MCF 10A (cell line): ENCODE data around the gene TSNAX. TPM values are rescaled to one million over a fixed set of nuclear protein-coding genes. Genes with fewer than 3 reads are reported as not detected.
"Not testable (repeated sequence)": the region's sequence is repeated elsewhere in the genome, so short reads cannot be mapped to it uniquely, and the experiment has no call there.

Experiments
- BruUV-seq: library from RNA; stranded (reverse); fragments of 400-500 nt; replicated peaks from 2 replicates; lab custom pipeline; 2021; lab: Mats Ljungman, UMichigan
- CTCF ChIA-PET: fragments of 300-600 bp; sonication (Branson Sonifier 250); formaldehyde crosslinking; extraction: SDS; loops from one replicate; lab custom pipeline; 2021; ENCODE audit warnings: antibody characterized with exemption, inconsistent platforms; lab: Yijun Ruan, JAX
- POLR2A ChIA-PET: fragments of 300-600, 350-650 bp; sonication (Branson Sonifier 250); formaldehyde crosslinking; extraction: SDS; loops from one replicate; lab custom pipeline; 2020; ENCODE audit warnings: antibody characterized with exemption, inconsistent platforms; lab: Yijun Ruan, JAX
- DNase-seq: peaks from one replicate; pipeline ENCODE4 v3.0.0-alpha.2; 2018; ENCODE audit not compliant: unreplicated experiment
- H3K27ac Mint-ChIP-seq: one replicate; pipeline ENCODE4 v1.8.0; 2022; ENCODE audit warnings: mild to moderate bottlenecking, low read depth, mixed read lengths; ENCODE audit not compliant: unreplicated experiment
- H3K27me3 Mint-ChIP-seq: one replicate; pipeline ENCODE4 v1.8.0; 2022; ENCODE audit warnings: mixed read lengths; ENCODE audit not compliant: insufficient read depth, unreplicated experiment
- H3K36me3 Mint-ChIP-seq: one replicate; pipeline ENCODE4 v1.8.0; 2022; ENCODE audit warnings: mild to moderate bottlenecking, moderate library complexity, mixed read lengths; ENCODE audit not compliant: insufficient read depth, unreplicated experiment
- H3K4me1 Mint-ChIP-seq: one replicate; pipeline ENCODE4 v1.8.0; 2022; ENCODE audit warnings: mixed read lengths; ENCODE audit not compliant: insufficient read depth, unreplicated experiment
- H3K4me3 Mint-ChIP-seq: one replicate; pipeline ENCODE4 v1.8.0; 2022; ENCODE audit warnings: mild to moderate bottlenecking, moderate library complexity, mixed read lengths; ENCODE audit not compliant: unreplicated experiment
- H3K9me3 Mint-ChIP-seq: one replicate; pipeline ENCODE4 v1.8.0; 2022; ENCODE audit warnings: mixed read lengths; ENCODE audit not compliant: unreplicated experiment
- CTCF ChIP-seq: fragments of 200-600 bp; IDR thresholded peaks from one replicate; pipeline ENCODE4 v1.8.0; 2022; ENCODE audit warnings: antibody characterized with exemption, mild to moderate bottlenecking; ENCODE audit not compliant: unreplicated experiment
- intact Hi-C: fragments of 100-400 bp; cut with micrococcal nuclease; formaldehyde crosslinking; loops from 2 replicates; pipeline ENCODE4 v1.14.1; 2022
- total RNA-seq: library from RNA; stranded (reverse); gene quantifications from 2 replicates; pipeline ENCODE4 v1.2.3, GENCODE V29; 2022

Gene TSNAX
- total RNA-seq, 1 experiment from 2014 or later = 79.0 TPM

DNA sequence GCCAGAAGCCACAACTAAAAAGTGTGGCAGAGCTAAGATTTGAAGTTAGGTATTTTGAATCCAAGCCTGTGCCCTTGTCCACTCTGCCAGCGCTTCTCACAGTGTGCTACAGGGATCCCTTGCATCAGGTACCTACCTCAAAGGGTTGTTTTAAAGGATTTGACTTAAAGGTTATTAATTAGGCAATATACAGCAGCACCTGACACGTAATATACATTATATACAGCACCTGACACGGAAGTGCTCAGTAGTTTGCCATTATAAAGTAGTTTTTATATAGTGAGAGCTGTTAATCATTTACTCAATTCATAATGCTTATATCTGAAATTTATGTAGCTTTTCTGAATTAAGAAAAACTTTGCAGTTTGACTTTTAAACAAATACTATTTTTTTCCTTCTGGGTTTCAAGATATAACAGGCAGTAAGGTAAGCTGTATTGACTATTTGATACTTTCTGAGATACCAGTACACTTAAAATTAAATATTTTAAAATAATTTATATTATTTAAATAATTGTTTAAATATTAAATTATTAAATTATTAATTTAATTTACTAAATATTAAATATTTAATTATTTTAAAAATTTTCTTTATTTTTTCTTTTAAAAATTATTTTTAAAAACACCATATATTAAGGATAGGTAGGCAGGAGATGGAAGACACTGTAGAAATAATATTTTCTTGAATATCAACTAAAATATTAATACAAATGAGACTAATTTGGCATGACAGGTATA, 33.3 kb downstream of the TSNAX start:
- intact Hi-C loops = no loop called here
- H3K4me3 Mint-ChIP-seq = no peak overlapping the region
- H3K27ac Mint-ChIP-seq = no peak overlapping the region
- peaks cover 49% of the 10 kb centered on the region for H3K36me3 Mint-ChIP-seq
- BruUV-seq = no TSS peak
- H3K27me3 Mint-ChIP-seq = no peaks in the 10 kb centered on the region
- peaks cover 6% of the 10 kb centered on the region for H3K4me1 Mint-ChIP-seq
- ChIA-PET CTCF (interaction anchor here (0.6 to 1.5 kb wide), 2 partner anchors 42 to 322 kb away, joined by 3 to 5 read pairs; no protein-coding TSS in a partner anchor), POLR2A (interaction anchor here (0.6 to 2.1 kb wide), 6 partner anchors 14 to 224 kb away, joined by 3 to 10 read pairs (median 3); partner anchors contain the start of genes EXOC8 and SPRTN)
- no peaks in the 10 kb centered on the region for H3K9me3 Mint-ChIP-seq
- no peak for TF ChIP-seq CTCF
- DNase-seq = no peak

DNA sequence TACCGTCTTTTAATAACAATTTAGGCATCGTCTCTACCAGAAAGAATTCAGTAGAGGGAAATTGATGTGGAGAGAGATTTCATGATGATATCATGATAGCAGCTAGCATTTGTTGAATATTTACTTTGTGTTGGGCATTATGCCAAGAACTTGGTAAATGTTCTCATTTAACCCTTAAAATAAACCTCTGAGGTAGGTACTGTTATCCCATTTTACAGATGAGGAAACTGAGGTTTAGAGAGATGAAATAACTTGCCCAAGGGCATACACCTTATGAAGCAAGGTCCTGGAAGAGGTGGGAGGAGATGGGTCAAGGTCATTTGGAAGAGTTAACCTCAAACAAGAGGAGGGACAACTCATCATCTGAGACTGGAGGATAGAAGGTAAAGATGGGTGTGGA, 34.8 kb downstream of the TSNAX start:
- BruUV-seq = no TSS peak
- peaks cover 60% of the 10 kb centered on the region for H3K36me3 Mint-ChIP-seq
- peak overlapping the region; percentile 14 for H3K27ac Mint-ChIP-seq
- no peak overlapping the region for H3K4me3 Mint-ChIP-seq
- H3K27me3 Mint-ChIP-seq = no peaks in the 10 kb centered on the region
- no peaks in the 10 kb centered on the region for H3K4me1 Mint-ChIP-seq
- ChIA-PET CTCF (interaction anchor here (0.6 to 1.1 kb wide), 6 partner anchors 16 to 219 kb away, joined by 3 to 4 read pairs (median 3); no protein-coding TSS in a partner anchor), POLR2A (interaction anchor here (0.6 to 2.5 kb wide), 6 partner anchors 8 to 1210 kb away, joined by 3 to 9 read pairs (median 3); partner anchors contain the start of genes EXOC8 and SPRTN)
- no peak for DNase-seq
- intact Hi-C loops = no loop called here
- H3K9me3 Mint-ChIP-seq = no peaks in the 10 kb centered on the region
- TF ChIP-seq CTCF = no peak

GRCh38 chr1:231564373-231564772, 35.9 kb downstream of the TSNAX start:
- Mint-ChIP-seq H3K36me3 (peaks cover 60% of the 10 kb centered on the region), H3K27ac (no peak overlapping the region), H3K4me3 (no peak overlapping the region), H3K4me1 (no peaks in the 10 kb centered on the region), H3K9me3 (no peaks in the 10 kb centered on the region), H3K27me3 (no peaks in the 10 kb centered on the region)
- intact Hi-C loops = no loop called here
- ChIA-PET POLR2A (interaction anchor here (1.9 to 2.5 kb wide), 2 partner anchors 9 to 144 kb away, joined by 4 to 9 read pairs; no protein-coding TSS in a partner anchor), CTCF (interaction anchor here (0.6 to 0.8 kb wide), 4 partner anchors 92 to 326 kb away, joined by 3 to 4 read pairs (median 3); no protein-coding TSS in a partner anchor)
- no peak for TF ChIP-seq CTCF
- DNase-seq = no peak
- BruUV-seq = no TSS peak

GRCh38 chr1:231566496-231566895, 38.0 kb downstream of the TSNAX start:
- POLR2A ChIA-PET = interaction anchor here (1.3 to 1.5 kb wide), 2 partner anchors 8 to 34 kb away, joined by 3 to 4 read pairs; no protein-coding TSS in a partner anchor
- no TSS peak for BruUV-seq

DNA sequence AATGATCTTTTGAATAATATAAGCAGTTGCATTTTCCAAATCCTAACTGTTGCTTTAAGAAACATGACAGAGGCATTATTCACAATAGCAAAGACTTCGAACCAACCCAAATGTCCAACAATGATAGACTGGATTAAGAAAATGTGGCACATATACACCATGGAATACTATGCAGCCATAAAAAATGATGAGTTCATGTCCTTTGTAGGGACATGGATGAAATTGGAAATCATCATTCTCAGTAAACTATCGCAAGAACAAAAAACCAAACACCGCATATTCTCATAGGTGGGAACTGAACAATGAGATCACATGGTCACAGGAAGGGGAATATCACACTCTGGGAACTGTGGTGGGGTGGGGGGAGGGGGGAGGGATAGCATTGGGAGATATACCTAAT, 41.8 kb downstream of the TSNAX start:
- H3K27me3 Mint-ChIP-seq, H3K9me3 Mint-ChIP-seq: not testable (repeated sequence)

More at GRCh38 chr1:231566496-231566895, 38.0 kb downstream of the TSNAX start:
- no peaks in the 10 kb centered on the region for H3K27me3 Mint-ChIP-seq
- no peaks in the 10 kb centered on the region for H3K4me1 Mint-ChIP-seq
- peaks cover 49% of the 10 kb centered on the region for H3K36me3 Mint-ChIP-seq
- CTCF ChIA-PET = interaction anchor here (0.6 kb wide), 1 partner anchor 641 kb away, joined by 5 read pairs; no protein-coding TSS in a partner anchor
- H3K9me3 Mint-ChIP-seq = no peaks in the 10 kb centered on the region
- H3K27ac Mint-ChIP-seq = no peak overlapping the region
- no peak for TF ChIP-seq CTCF
- H3K4me3 Mint-ChIP-seq = no peak overlapping the region
- intact Hi-C loops = no loop called here
- no peak for DNase-seq

More for the DNA sequence above, 41.8 kb downstream of the TSNAX start:
- H3K27ac Mint-ChIP-seq, DNase-seq, intact Hi-C loops, H3K4me3 Mint-ChIP-seq, POLR2A ChIA-PET, BruUV-seq, CTCF ChIA-PET, H3K4me1 Mint-ChIP-seq: not testable (repeated sequence)
- H3K36me3 Mint-ChIP-seq = peaks cover 22% of the 10 kb centered on the region
